Measurements from ENCODE around the gene ADORA2B.

ADORA2B gene

DNA sequence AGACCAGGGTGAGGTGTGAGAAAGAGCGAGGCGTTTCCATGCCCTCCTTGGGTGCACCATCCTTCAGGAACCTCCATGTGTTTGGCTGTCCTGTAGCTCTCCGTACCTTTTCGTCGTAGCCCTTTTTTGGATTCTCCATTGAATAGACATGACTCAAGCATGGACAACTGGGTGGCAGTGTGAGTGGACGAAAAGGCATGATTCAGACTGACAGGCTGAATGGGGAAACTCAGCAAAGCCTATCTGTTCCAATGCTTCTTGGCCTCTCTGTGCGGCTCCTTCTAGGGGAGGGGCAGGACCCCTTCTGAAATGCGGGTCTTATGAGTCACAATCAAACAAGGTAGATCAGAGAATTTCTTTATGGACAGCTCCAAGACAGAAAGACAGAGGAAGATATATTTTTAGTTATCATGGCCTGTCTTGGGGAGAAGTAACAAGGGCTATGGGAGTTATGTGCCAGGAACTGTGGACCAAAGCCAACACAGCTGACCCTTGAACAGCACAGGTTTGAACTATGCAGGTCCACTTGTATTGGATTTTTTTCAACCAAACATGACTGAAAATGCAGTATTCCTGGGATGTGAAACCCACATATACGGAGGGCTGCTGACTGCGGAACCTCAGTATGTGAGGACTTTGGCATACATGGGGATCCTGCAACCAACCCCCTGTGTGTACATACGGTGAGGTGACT lies 22.9 kb downstream of the ADORA2B start:
- no peaks in the 10 kb centered on the region for H3F3A ChIP-seq (ENCODE audit: insufficient read depth)
- H2AFZ ChIP-seq (ENCODE audit: low read depth, low read length, severe bottlenecking) = no peak overlapping the region
- H3K4me3 ChIP-seq (ENCODE audit: insufficient read depth, low read length, poor library complexity, severe bottlenecking) = no peak overlapping the region
- H4K20me1 ChIP-seq (ENCODE audit: low read depth, low read length) = no peaks in the 10 kb centered on the region
- no peaks in the 10 kb centered on the region for H3K79me2 ChIP-seq (ENCODE audit: insufficient read depth, low read length)
- H3K27ac ChIP-seq (ENCODE audit: low read depth, low read length) = no peak overlapping the region
- no peaks in the 10 kb centered on the region for H3K9me2 ChIP-seq (replicated peaks; ENCODE audit: insufficient read depth, low read length)
- TF ChIP-seq EZH2phosphoT487 (conservative IDR thresholded peaks at IDR 0.05; ENCODE audit: low read length) = no peak
- TF ChIP-seq, protein P1, sequence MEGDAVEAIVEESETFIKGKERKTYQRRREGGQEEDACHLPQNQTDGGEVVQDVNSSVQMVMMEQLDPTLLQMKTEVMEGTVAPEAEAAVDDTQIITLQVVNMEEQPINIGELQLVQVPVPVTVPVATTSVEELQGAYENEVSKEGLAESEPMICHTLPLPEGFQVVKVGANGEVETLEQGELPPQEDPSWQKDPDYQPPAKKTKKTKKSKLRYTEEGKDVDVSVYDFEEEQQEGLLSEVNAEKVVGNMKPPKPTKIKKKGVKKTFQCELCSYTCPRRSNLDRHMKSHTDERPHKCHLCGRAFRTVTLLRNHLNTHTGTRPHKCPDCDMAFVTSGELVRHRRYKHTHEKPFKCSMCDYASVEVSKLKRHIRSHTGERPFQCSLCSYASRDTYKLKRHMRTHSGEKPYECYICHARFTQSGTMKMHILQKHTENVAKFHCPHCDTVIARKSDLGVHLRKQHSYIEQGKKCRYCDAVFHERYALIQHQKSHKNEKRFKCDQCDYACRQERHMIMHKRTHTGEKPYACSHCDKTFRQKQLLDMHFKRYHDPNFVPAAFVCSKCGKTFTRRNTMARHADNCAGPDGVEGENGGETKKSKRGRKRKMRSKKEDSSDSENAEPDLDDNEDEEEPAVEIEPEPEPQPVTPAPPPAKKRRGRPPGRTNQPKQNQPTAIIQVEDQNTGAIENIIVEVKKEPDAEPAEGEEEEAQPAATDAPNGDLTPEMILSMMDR (IDR thresholded peaks at IDR 0.05; ENCODE audit: insufficient read depth, low read length, poor library complexity, severe bottlenecking) = no peak
- H3K36me3 ChIP-seq (ENCODE audit: low read length) = no peaks in the 10 kb centered on the region
- no peaks in the 10 kb centered on the region for H3K27me3 ChIP-seq (ENCODE audit: low read length)
- no peaks in the 10 kb centered on the region for H3K9me3 ChIP-seq (ENCODE audit: insufficient read depth, low read length)
- no peak overlapping the region for H3K4me2 ChIP-seq (ENCODE audit: low read depth, low read length, poor library complexity, severe bottlenecking)
- H3K9ac ChIP-seq (ENCODE audit: low read length) = no peak overlapping the region

DNA sequence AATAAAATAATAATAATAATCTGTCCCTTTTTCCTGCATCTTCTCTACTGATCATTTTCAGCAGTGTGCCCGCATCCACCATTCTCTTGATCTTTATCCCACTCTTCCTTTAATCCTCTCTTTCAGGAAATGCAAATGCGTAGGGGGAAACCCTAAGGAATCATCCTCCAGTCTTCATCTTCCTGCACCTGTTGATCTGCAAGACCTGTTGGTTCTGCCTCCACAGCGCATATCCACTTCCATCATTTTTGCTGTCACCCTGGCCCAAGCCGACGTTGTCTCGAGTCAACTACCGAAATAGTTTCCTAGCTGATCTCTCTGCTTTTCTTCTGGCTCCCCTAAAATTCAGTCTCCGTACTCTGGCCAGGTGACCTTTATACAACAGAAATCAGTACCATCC lies 24.5 kb downstream of the ADORA2B start:
- H3K36me3 ChIP-seq (ENCODE audit: low read length) = no peaks in the 10 kb centered on the region
- H3K27me3 ChIP-seq (ENCODE audit: low read length) = no peaks in the 10 kb centered on the region
- no peaks in the 10 kb centered on the region for H4K20me1 ChIP-seq (ENCODE audit: low read depth, low read length)
- no peak overlapping the region for H3K4me2 ChIP-seq (ENCODE audit: low read depth, low read length, poor library complexity, severe bottlenecking)
- H3K9me2 ChIP-seq (replicated peaks; ENCODE audit: insufficient read depth, low read length) = no peaks in the 10 kb centered on the region
- no peak overlapping the region for H2AFZ ChIP-seq (ENCODE audit: low read depth, low read length, severe bottlenecking)
- H3K9me3 ChIP-seq (ENCODE audit: insufficient read depth, low read length) = no peaks in the 10 kb centered on the region
- no peak overlapping the region for H3K9ac ChIP-seq (ENCODE audit: low read length)
- H3F3A ChIP-seq (ENCODE audit: insufficient read depth) = no peaks in the 10 kb centered on the region
- H3K27ac ChIP-seq (ENCODE audit: low read depth, low read length) = no peak overlapping the region
- no peak for TF ChIP-seq EZH2phosphoT487 (conservative IDR thresholded peaks at IDR 0.05; ENCODE audit: low read length)
- TF ChIP-seq, protein P1 (IDR thresholded peaks at IDR 0.05; ENCODE audit: insufficient read depth, low read length, poor library complexity, severe bottlenecking) = no peak
- no peak overlapping the region for H3K4me3 ChIP-seq (ENCODE audit: insufficient read depth, low read length, poor library complexity, severe bottlenecking)
- H3K79me2 ChIP-seq (ENCODE audit: insufficient read depth, low read length) = no peaks in the 10 kb centered on the region

DNA sequence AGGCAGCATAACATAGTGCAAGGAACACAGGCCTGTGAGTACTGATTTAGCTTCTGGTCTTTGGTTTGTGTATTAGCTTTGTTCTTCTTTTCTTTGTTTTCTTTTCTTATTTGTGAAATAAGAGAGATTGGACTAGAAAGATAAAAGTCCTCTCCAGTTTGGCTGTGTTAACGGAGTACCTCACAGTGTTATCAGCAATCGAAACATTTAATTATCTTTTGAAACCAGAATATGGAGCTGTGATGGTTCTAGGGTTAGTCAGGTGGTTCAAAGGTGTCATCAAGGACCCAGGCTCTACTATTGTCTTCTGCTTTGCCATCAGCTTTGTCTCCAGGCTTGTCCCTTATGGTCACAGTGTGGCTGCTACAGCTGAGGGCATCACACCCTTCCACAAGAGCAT lies 25.6 kb downstream of the ADORA2B start:
- Histone ChIP-seq H2AFZ (ENCODE audit: low read depth, low read length, severe bottlenecking) (no peak overlapping the region), H3K9me2 (replicated peaks; ENCODE audit: insufficient read depth, low read length) (no peaks in the 10 kb centered on the region), H3K79me2 (ENCODE audit: insufficient read depth, low read length) (no peaks in the 10 kb centered on the region), H3K9ac (ENCODE audit: low read length) (no peak overlapping the region), H3K27ac (ENCODE audit: low read depth, low read length) (no peak overlapping the region), H3K36me3 (ENCODE audit: low read length) (no peaks in the 10 kb centered on the region), H3K4me2 (ENCODE audit: low read depth, low read length, poor library complexity, severe bottlenecking) (no peak overlapping the region), H4K20me1 (ENCODE audit: low read depth, low read length) (no peaks in the 10 kb centered on the region), H3F3A (ENCODE audit: insufficient read depth) (no peaks in the 10 kb centered on the region), H3K9me3 (ENCODE audit: insufficient read depth, low read length) (no peaks in the 10 kb centered on the region), H3K27me3 (ENCODE audit: low read length) (no peaks in the 10 kb centered on the region), H3K4me3 (ENCODE audit: insufficient read depth, low read length, poor library complexity, severe bottlenecking) (no peak overlapping the region)
- TF ChIP-seq, protein P1 (IDR thresholded peaks at IDR 0.05; ENCODE audit: insufficient read depth, low read length, poor library complexity, severe bottlenecking) = no peak
- TF ChIP-seq EZH2phosphoT487 (conservative IDR thresholded peaks at IDR 0.05; ENCODE audit: low read length) = no peak

Data from SU-DHL-6 (cell line).